Gastrocnemius medialis (tissue), 4 donors: ENCODE results near the gene ICAM4. TPM values are rescaled to one million over a fixed set of nuclear protein-coding genes. Genes with fewer than 3 reads are reported as not detected.

ENCODE experiments used
- ATAC-seq, 2 donors: fragments of 150-250 bp; one replicate each; pipeline ENCODE4 v1.9.1; 2016
- DNase-seq, 2 donors: peaks; one replicate each; pipeline ENCODE4 v3.0.0-alpha.2; 2019
- H3K27ac ChIP-seq, 4 donors: fragments of 200-600 bp; sonication (generic); 1 replicate in 1 of 4; 2 replicates in 3 of 4; pipeline ENCODE4 v1.5.1; 2016 to 2018; ENCODE audit warnings: mild to moderate bottlenecking in 2 of 4, moderate library complexity in 1 of 4
- H3K27me3 ChIP-seq, 3 donors: fragments of 200-600 bp; sonication (generic) in 2 of 3; 1 replicate in 1 of 3; 2 replicates in 2 of 3; pipeline versions ENCODE4 v1.5.1 to v1.6.0; 2016 to 2019; ENCODE audit warnings: mild to moderate bottlenecking in 1 of 3, moderate library complexity in 1 of 3
- H3K36me3 ChIP-seq, 2 donors: fragments of 200-600 bp; sonication (generic) in 1 of 2; one replicate each; pipeline ENCODE4 v1.5.1; 2017 to 2018
- H3K4me1 ChIP-seq, 2 donors: fragments of 200-600 bp; sonication (generic) in 1 of 2; one replicate each; pipeline ENCODE4 v1.5.1; 2016 to 2017; ENCODE audit warnings: mild to moderate bottlenecking in 2 of 2
- H3K4me3 ChIP-seq, 4 donors: fragments of 200-600 bp; sonication (generic) in 3 of 4; 1 replicate in 1 of 4; 2 replicates in 3 of 4; pipeline ENCODE4 v1.5.1; 2016 to 2019; ENCODE audit warnings: mild to moderate bottlenecking in 2 of 4
- H3K9me3 ChIP-seq, 3 donors: fragments of 200-600 bp; sonication (generic) in 2 of 3; 1 replicate in 1 of 3; 2 replicates in 2 of 3; pipeline ENCODE4 v1.5.1; 2016 to 2019
- POLR2A ChIP-seq, 2 donors: fragments of 450-650 bp; IDR thresholded peaks; one replicate each; pipeline ENCODE4 v1.6.1; 2017; ENCODE audit warnings: antibody characterized with exemption in 2 of 2, mild to moderate bottlenecking in 2 of 2, moderate library complexity in 2 of 2
- in situ Hi-C, 4 donors: fragments of 200-750 bp; cut with MboI; loops; one replicate each; pipeline versions ENCODE4 v1.15.0 to v1.8.0; 2017; ENCODE audit warnings: low sequenced_read_pairs in 4 of 4
- intact Hi-C: fragments of 100-400 bp; cut with DNase I; formaldehyde crosslinking; loops from one replicate; pipeline ENCODE4 v1.15.1; 2023; ENCODE audit warnings: low total_unique reads
- total RNA-seq, 4 donors: library from RNA; depleted of rRNA; stranded (reverse); fragments of >200 nt; gene quantifications; one replicate each; pipeline versions ENCODE4 v1.1.0 to v1.2.3, GENCODE V29; 2016
- TF ChIP-seq, protein P1 (sequence below), 5 experiments: fragments of 450-650 bp in 3 of 5; fragments of 200-600 bp in 2 of 5; sonication (generic) in 2 of 5; IDR thresholded peaks in 4 of 5; conservative IDR thresholded peaks in 1 of 5; 1 replicate in 4 of 5; 2 replicates in 1 of 5; pipeline ENCODE4 v1.5.1; 2016 to 2019; ENCODE audit warnings: antibody characterized with exemption in 5 of 5, mild to moderate bottlenecking in 3 of 5, moderate library complexity in 3 of 5

The ICAM4 gene
- total RNA-seq, 4 donors from 2014 or later, result not detected

GRCh38 chr19:10299545-10300458 lies 13.0 kb downstream of the ICAM4 start:
- Histone ChIP-seq H3K27me3 (peaks cover 25 to 35% (median 34%) of the 10 kb centered on the region in 3 donors), H3K4me3 (no peak overlapping the region), H3K4me1 (peaks cover 0 to 6% of the 10 kb centered on the region in 2 donors), H3K9me3 (no peaks in the 10 kb centered on the region), H3K27ac (no peak overlapping the region), H3K36me3 (no peaks in the 10 kb centered on the region)
- no peak for TF ChIP-seq POLR2A (IDR thresholded peaks at IDR 0.05)
- TF ChIP-seq, protein P1, sequence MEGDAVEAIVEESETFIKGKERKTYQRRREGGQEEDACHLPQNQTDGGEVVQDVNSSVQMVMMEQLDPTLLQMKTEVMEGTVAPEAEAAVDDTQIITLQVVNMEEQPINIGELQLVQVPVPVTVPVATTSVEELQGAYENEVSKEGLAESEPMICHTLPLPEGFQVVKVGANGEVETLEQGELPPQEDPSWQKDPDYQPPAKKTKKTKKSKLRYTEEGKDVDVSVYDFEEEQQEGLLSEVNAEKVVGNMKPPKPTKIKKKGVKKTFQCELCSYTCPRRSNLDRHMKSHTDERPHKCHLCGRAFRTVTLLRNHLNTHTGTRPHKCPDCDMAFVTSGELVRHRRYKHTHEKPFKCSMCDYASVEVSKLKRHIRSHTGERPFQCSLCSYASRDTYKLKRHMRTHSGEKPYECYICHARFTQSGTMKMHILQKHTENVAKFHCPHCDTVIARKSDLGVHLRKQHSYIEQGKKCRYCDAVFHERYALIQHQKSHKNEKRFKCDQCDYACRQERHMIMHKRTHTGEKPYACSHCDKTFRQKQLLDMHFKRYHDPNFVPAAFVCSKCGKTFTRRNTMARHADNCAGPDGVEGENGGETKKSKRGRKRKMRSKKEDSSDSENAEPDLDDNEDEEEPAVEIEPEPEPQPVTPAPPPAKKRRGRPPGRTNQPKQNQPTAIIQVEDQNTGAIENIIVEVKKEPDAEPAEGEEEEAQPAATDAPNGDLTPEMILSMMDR (IDR thresholded peaks at IDR 0.05 in 4 of 5, conservative IDR thresholded peaks at IDR 0.05 in 1 of 5), result no peak
- DNase-seq (no peak), ATAC-seq (no peak)
- in situ Hi-C loops, result no loop called here
- intact Hi-C loops, result no loop called here

- ATAC-seq (no peak), DNase-seq (no peak)
- no peaks in the 10 kb centered on the region for H3K36me3 ChIP-seq
- no peak overlapping the region for H3K27ac ChIP-seq
- in situ Hi-C loops, result no loop called here
- H3K4me1 ChIP-seq, result no peaks in the 10 kb centered on the region
- intact Hi-C loops, result no loop called here
- H3K27me3 ChIP-seq, result peaks cover 0 to 4% (median 0%) of the 10 kb centered on the region in 3 donors
- H3K4me3 ChIP-seq, result no peak overlapping the region
- no peaks in the 10 kb centered on the region for H3K9me3 ChIP-seq
- TF ChIP-seq, protein P1 (IDR thresholded peaks at IDR 0.05 in 4 of 5, conservative IDR thresholded peaks at IDR 0.05 in 1 of 5), result no peak
Measured at GRCh38 chr19:10305139-10305806, 18.5 kb downstream of the ICAM4 start.

- Histone ChIP-seq H3K27me3 (peaks cover 0 to 4% (median 0%) of the 10 kb centered on the region in 3 donors), H3K36me3 (no peaks in the 10 kb centered on the region), H3K4me1 (no peaks in the 10 kb centered on the region), H3K4me3 (no peak overlapping the region), H3K27ac (no peak overlapping the region), H3K9me3 (no peaks in the 10 kb centered on the region)
- no peak for TF ChIP-seq POLR2A (IDR thresholded peaks at IDR 0.05)
- TF ChIP-seq, protein P1 (IDR thresholded peaks at IDR 0.05 in 4 of 5, conservative IDR thresholded peaks at IDR 0.05 in 1 of 5), result no peak
- intact Hi-C loops (no loop called here), in situ Hi-C loops (no loop called here)
- no peak for DNase-seq
- no peak for ATAC-seq
Measured at GRCh38 chr19:10306327-10306726, 19.6 kb downstream of the ICAM4 start.

- no peak within 1 kb of the TSS for H3K27ac ChIP-seq
- no peak for DNase-seq
- in situ Hi-C loops (no loop called here), intact Hi-C loops (no loop called here)
- no peak within 1 kb of the TSS for H3K4me3 ChIP-seq
- no peaks in the 10 kb centered on the region for H3K9me3 ChIP-seq
- no peak for ATAC-seq
- no peaks in the 10 kb centered on the region for H3K27me3 ChIP-seq
- H3K36me3 ChIP-seq, result no peaks in the 10 kb centered on the region
- no peak for TF ChIP-seq POLR2A (IDR thresholded peaks at IDR 0.05)
- TF ChIP-seq, protein P1 (IDR thresholded peaks at IDR 0.05 in 4 of 5, conservative IDR thresholded peaks at IDR 0.05 in 1 of 5), result no peak
- H3K4me1 ChIP-seq, result no peaks in the 10 kb centered on the region
Measured at GRCh38 chr19:10309423-10309822, 22.7 kb downstream of the ICAM4 start, which contains the start of gene ZGLP1. Gene ZGLP1 (minus strand): TSS chr19:10309815.
